K562 (cell line): Measurements from ENCODE around the gene TADA1. TPM values are rescaled to one million over a fixed set of nuclear protein-coding genes. Genes with fewer than 3 reads are reported as not detected.

Experiments
- BCL6 ChIP-seq: fragments of 250-450 bp; sonication (Bioruptor Pico); IDR thresholded peaks from 2 replicates; pipeline ENCODE4 v1.4.0; 2020
- BRF2 ChIP-seq: IDR thresholded peaks from 3 replicates; pipeline ENCODE4 v1.6.1; 2011; ENCODE audit warnings: borderline replicate concordance, mild to moderate bottlenecking; ENCODE audit not compliant: insufficient read length, insufficient read depth
- CBFA2T3 ChIP-seq: fragments of 450-650 bp; IDR thresholded peaks from 2 replicates; pipeline ENCODE4 v1.6.1; 2017
- CTBP1 ChIP-seq: fragments of 450-650 bp; IDR thresholded peaks from 2 replicates; pipeline ENCODE4 v1.6.1; 2016; ENCODE audit warnings: borderline replicate concordance
- DPF2 ChIP-seq: fragments of 450-650 bp; IDR thresholded peaks from 2 replicates; pipeline ENCODE4 v1.6.1; 2016
- ETS1 ChIP-seq: conservative IDR thresholded peaks from 2 replicates; pipeline ENCODE4 v1.6.1; 2011; ENCODE audit warnings: low read depth, mild to moderate bottlenecking, low read length; ENCODE audit not compliant: control insufficient read depth
- GABPB1 ChIP-seq: sonication (generic); formaldehyde crosslinking; IDR thresholded peaks from 2 replicates; pipeline ENCODE4 v1.8.0; 2022; ENCODE audit warnings: mild to moderate bottlenecking, missing genetic modification reagents
- HMGXB4 ChIP-seq: sonication (generic); formaldehyde crosslinking; IDR thresholded peaks from 2 replicates; pipeline ENCODE4 v1.8.1; 2023; ENCODE audit warnings: mild to moderate bottlenecking, missing genetic modification reagents
- ID3 ChIP-seq, 2 experiments: fragments of 250-450 bp in 1 of 2; fragments of 450-650 bp in 1 of 2; sonication (Bioruptor Pico) in 1 of 2; IDR thresholded peaks; 2 replicates each; pipeline versions ENCODE4 v1.6.1 to v1.8.0; 2016 to 2021; ENCODE audit warnings: mild to moderate bottlenecking in 2 of 2, moderate library complexity in 2 of 2, missing compliant biosample characterization in 1 of 2, missing genetic modification characterization in 1 of 2
- MIER1 ChIP-seq: fragments of 450-650 bp; IDR thresholded peaks from 2 replicates; pipeline ENCODE4 v1.6.1; 2016; ENCODE audit warnings: antibody characterized with exemption, mild to moderate bottlenecking, low read depth
- MYC ChIP-seq, 2 experiments: fragments of 250-450 bp in 1 of 2; sonication (Bioruptor Pico) in 1 of 2; IDR thresholded peaks; 2 replicates each; pipeline versions ENCODE4 v1.5.1 to v1.6.1; 2012 to 2021; ENCODE audit warnings: low read depth in 2 of 2, borderline replicate concordance in 1 of 2, improper control_type of control experiment in 1 of 2, low read length in 1 of 2, mild to moderate bottlenecking in 1 of 2, moderate library complexity in 1 of 2
- NFE2L1 ChIP-seq: fragments of 450-650 bp; IDR thresholded peaks from 2 replicates; pipeline ENCODE4 v1.6.1; 2016; ENCODE audit warnings: missing genetic modification characterization, low read depth, mild to moderate bottlenecking, missing compliant biosample characterization, moderate library complexity, borderline replicate concordance
- SIN3B ChIP-seq: fragments of 450-650 bp; IDR thresholded peaks from 2 replicates; pipeline ENCODE4 v1.6.1; 2017; ENCODE audit warnings: low read depth, mild to moderate bottlenecking, moderate library complexity
- SNAPC5 ChIP-seq: fragments of 250-450 bp; sonication (Bioruptor Pico); IDR thresholded peaks from 2 replicates; pipeline ENCODE4 v1.8.0; 2021; ENCODE audit warnings: moderate library complexity, mild to moderate bottlenecking, inconsistent platforms
- STAT5A ChIP-seq: IDR thresholded peaks from 2 replicates; pipeline ENCODE4 v1.6.1; 2012; ENCODE audit warnings: low read length, inconsistent platforms, borderline replicate concordance
- TAF15 ChIP-seq: fragments of 200-400 bp; formaldehyde crosslinking; IDR thresholded peaks from 2 replicates; pipeline ENCODE4 v1.6.1; 2017; ENCODE audit warnings: mild to moderate bottlenecking, low read depth, low read length, moderate library complexity
- TAF9B ChIP-seq: fragments of 450-650 bp; IDR thresholded peaks from 2 replicates; pipeline ENCODE4 v1.6.1; 2018; ENCODE audit warnings: mild to moderate bottlenecking; ENCODE audit not compliant: partially characterized antibody
- USF2 ChIP-seq: sonication (generic); formaldehyde crosslinking; IDR thresholded peaks from 2 replicates; pipeline ENCODE4 v1.5.0; 2020; ENCODE audit warnings: missing genetic modification reagents
- YY1 ChIP-seq, 3 experiments: IDR thresholded peaks; 2 replicates each; pipeline ENCODE4 v1.6.1; 2011; ENCODE audit warnings: low read length in 2 of 3, mild to moderate bottlenecking in 2 of 3, moderate library complexity in 2 of 3, borderline replicate concordance in 1 of 3, control low read depth in 1 of 3, low read depth in 1 of 3; ENCODE audit not compliant: insufficient read depth in 3 of 3, insufficient replicate concordance in 2 of 3, control insufficient read depth in 1 of 3, insufficient read length in 1 of 3; ENCODE audit errors: extremely low read depth in 1 of 3
- ZNF121 ChIP-seq: sonication (generic); formaldehyde crosslinking; conservative IDR thresholded peaks from 2 replicates; pipeline ENCODE4 v1.8.0; 2022; ENCODE audit warnings: missing genetic modification reagents
- ZNF175 ChIP-seq: fragments of 200-800 bp; sonication (Bioruptor generic); IDR thresholded peaks from 2 replicates; pipeline ENCODE4 v1.6.1; 2016; ENCODE audit warnings: low read depth, mild to moderate bottlenecking, missing genetic modification characterization, missing compliant biosample characterization
- ZNF316 ChIP-seq: fragments of 450-650 bp; IDR thresholded peaks from 2 replicates; pipeline ENCODE4 v1.6.1; 2016
- polyA plus RNA-seq, 8 experiments: library from polyadenylated mRNA; depleted of rRNA in 4 of 8; stranded (reverse) in 5 of 8; unstranded in 3 of 8; fragments of >200 nt; fragmentation: Nextera tagmentation in 2 of 8; fragmentation: Illumina TruSeq in 1 of 8; extraction: Ambion mirVana in 2 of 8; extraction: Trizol in 1 of 8; gene quantifications; 2 replicates each; pipeline versions ENCODE4 v1.2.1 to v1.2.3, GENCODE V29; 2011 to 2014; ENCODE audit warnings: inconsistent platforms in 1 of 8, missing spikeins in 1 of 8
- total RNA-seq, 7 experiments: library from RNA; depleted of rRNA in 6 of 7; stranded (reverse); fragments of >200 nt in 6 of 7; fragmentation: Illumina TruSeq in 2 of 7; extraction: Trizol in 2 of 7; gene quantifications; 2 replicates each; pipeline versions ENCODE4 v1.2.1 to v1.2.3, GENCODE V29; 2011 to 2021; ENCODE audit warnings: low replicate concordance in 1 of 7

The TADA1 gene
- total and polyA plus RNA-seq, 9 of the 15 experiments (the other 6 are each of a cell fraction or from before 2014, with no cell fraction given), result 15.9 to 76.5 (median 28.7) TPM

- no peak for TF ChIP-seq ETS1
- peak; percentile 84 for TF ChIP-seq MYC (IDR thresholded peaks at IDR 0.05; ENCODE audit: low read depth, low read length)
- TF ChIP-seq MYC (CRISPR knock-in tag; IDR thresholded peaks at IDR 0.05; ENCODE audit: borderline replicate concordance, low read depth), result no peak
- no peak for TF ChIP-seq STAT5A
- TF ChIP-seq SNAPC5 (CRISPR knock-in tag), result no peak
- no peak for TF ChIP-seq TAF15
- TF ChIP-seq CTBP1, result peak; percentile 70; the same call in 1 of the 2 replicates
- no peak for TF ChIP-seq USF2 (CRISPR knock-in tag)
- peak in 1 of 3 experiments; percentile 43 for TF ChIP-seq YY1 (IDR thresholded peaks at IDR 0.05; ENCODE audit: borderline replicate concordance in 1 of 3, control insufficient read depth in 1 of 3, extremely low read depth in 1 of 3, insufficient read depth in 3 of 3, insufficient read length in 1 of 3, insufficient replicate concordance in 2 of 3, low read depth in 1 of 3, low read length in 2 of 3)
- peak; percentile 82 for TF ChIP-seq DPF2
- no peak for TF ChIP-seq HMGXB4 (CRISPR knock-in tag)
- TF ChIP-seq NFE2L1 (tag), result peak; percentile 63
- no peak for TF ChIP-seq ID3 (CRISPR knock-in tag; IDR thresholded peaks at IDR 0.05)
- TF ChIP-seq ID3 (tag; IDR thresholded peaks at IDR 0.05), result no peak
- TF ChIP-seq TAF9B, result peak; percentile 36
- peak; percentile 98 for TF ChIP-seq ZNF316
- TF ChIP-seq CBFA2T3, result no peak
- TF ChIP-seq BCL6, result no peak
- TF ChIP-seq GABPB1, result no peak
- TF ChIP-seq ZNF175 (CRISPR knock-in tag), result no peak
- no peak for TF ChIP-seq SIN3B
- 0 out of 2 replicates have a peak, but pooled peaks have one; percentile 7 for TF ChIP-seq ZNF121
- TF ChIP-seq MIER1, result 0 out of 2 replicates have a peak, but pooled peaks have one; percentile 35
- TF ChIP-seq BRF2, result no peak
Measured at GRCh38 chr1:166910396-166910994, 34.4 kb upstream of the TADA1 start (continued).
